Measurements from ENCODE around the gene CDK12. TPM values are rescaled to one million over a fixed set of nuclear protein-coding genes. Genes with fewer than 3 reads are reported as not detected.
"Not testable (repeated sequence)": the region's sequence is repeated elsewhere in the genome, so short reads cannot be mapped to it uniquely, and the experiment has no call there.

The CDK12 gene
- total RNA-seq, 1 donor from 2014 or later: 16.7 TPM

DNA sequence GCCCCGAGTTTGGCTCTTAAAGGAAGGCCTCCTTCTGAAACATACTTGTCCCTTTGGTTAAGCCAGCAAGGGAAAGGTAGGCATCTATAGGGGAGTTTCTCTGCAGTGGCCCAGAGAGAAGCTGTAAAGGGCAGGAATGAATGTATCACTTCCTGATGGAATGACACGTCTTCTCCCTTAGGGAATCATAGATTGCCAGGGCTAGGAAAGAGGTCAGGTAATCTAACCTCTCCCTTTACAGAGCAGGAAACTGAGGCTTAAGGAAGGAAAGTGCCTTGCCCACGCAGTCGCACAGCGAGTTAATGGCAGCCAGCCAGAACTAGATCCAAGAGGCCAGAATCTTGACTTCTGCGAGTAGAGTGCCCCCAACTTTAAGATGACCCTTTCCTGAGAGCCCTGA, 80.4 kb downstream of the CDK12 start:
- ATAC-seq (ENCODE audit: poor library complexity) (no peak), DNase-seq (no peak)
- intact Hi-C loops (cut with DNase I): loop anchor here (10.0 kb wide), 1 partner anchor 213 kb away; no protein-coding TSS in a partner anchor

DNA sequence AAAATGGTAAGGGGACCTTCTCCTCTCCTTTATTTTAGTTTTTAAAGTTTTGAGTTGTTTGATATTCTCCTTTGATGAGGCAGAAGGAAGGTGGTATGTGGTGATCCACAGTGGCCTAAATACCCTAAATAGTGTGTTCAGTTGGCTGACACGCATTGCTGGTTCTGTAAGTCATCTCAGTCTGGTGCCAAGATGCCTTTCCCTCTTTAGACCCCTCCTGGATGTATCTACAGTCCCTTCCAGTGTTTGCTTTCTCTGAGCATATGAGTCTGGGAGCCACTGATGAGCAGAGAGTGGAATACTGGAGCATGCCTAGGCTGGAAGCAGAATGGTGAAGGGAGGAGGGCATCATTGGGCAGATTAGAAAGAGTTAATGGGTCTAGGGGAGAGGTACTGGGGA, 81.9 kb downstream of the CDK12 start:
- intact Hi-C loops (cut with DNase I): loop anchor here (10.0 kb wide), 1 partner anchor 212 kb away; no protein-coding TSS in a partner anchor
- no peak for ATAC-seq (ENCODE audit: poor library complexity)
- DNase-seq: no peak

DNA sequence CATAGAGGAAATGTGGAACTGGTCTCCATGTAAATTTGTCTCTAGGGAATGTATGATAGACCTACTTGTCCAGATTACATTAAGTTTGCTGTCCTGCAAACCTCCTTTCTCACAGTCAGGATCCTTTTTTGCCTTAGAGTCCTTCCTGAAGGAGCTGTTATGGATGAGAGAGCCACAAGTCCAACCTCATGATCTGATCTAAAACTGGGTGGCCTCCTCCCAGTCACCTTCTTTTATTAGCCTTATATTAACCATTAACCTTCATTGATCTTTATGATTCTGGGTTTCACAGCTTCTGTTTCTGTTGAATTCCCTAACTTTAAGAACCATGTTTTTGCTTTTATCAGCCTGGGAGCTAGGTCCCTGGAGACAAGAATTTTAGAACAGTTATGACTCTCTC, 82.4 kb downstream of the CDK12 start:
- ATAC-seq (ENCODE audit: poor library complexity) (no peak), DNase-seq (no peak)
- intact Hi-C loops (cut with DNase I): loop anchor here (10.0 kb wide), 1 partner anchor 211 kb away; no protein-coding TSS in a partner anchor

DNA sequence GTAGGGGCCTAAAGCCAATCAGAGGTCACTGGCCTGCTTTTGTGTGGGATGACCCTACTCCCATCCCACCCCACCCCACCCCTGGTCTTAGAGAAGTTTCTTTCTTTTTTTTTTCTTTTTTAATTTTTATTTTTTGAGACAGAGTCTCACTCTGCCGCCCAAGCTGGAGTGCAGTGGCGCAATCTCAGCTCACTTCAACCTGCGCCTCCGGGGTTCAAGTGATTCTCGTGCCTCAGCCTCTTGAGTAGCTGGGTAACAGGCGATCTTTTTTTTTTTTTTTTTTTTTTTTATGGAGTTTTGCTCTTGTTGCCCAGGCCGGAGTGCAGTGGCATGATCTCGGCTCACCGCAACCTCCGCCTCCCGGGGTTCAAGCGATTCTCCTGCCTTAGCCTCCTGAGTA, 83.1 kb downstream of the CDK12 start:
- intact Hi-C loops (cut with DNase I): loop anchor here (10.0 kb wide), 1 partner anchor 210 kb away; no protein-coding TSS in a partner anchor
- DNase-seq; ATAC-seq (ENCODE audit: poor library complexity): not testable (repeated sequence)

DNA sequence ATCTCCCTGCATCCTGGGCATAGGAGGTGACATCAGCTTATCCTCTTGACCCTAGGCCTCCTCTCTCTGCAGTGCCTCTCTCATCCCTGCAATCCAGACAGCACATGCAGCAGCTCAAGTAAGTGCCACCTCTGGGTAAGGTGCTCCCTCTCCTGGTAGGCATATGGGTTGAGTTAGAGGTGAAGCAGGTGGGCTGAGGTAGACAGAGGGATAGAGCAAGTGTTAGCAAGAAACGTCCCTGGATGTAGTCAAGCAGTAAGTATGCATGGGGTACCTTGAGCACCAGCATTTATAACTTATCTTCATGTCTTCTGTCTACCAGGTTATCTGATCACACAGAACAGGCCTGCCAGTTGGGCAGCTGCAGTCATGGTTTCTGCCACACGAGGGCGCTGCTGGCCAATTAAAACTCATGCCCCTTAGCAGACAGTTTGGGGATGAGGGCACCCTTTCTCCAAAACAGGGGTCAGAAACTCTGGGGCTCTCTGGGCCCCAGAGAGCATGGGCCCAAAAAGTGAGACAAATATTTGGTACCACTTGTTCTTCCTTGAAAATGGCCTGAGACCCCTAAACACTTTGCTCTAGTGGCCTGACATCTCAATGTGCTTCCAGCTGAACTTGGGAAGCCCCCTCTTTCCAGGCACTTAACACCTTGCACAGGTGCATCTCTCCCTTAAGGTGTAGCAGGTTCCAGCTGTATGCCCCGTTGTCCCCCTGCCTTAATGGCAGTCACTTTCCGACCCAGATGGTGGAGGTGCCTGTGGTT, 86.6 kb downstream of the CDK12 start:
- peak; percentile 81 for ATAC-seq (ENCODE audit: poor library complexity)
- intact Hi-C loops (cut with DNase I): loop anchor here (2.0 to 10.0 kb wide), 2 partner anchors 75 to 207 kb away; no protein-coding TSS in a partner anchor
- DNase-seq: peak; percentile 84

DNA sequence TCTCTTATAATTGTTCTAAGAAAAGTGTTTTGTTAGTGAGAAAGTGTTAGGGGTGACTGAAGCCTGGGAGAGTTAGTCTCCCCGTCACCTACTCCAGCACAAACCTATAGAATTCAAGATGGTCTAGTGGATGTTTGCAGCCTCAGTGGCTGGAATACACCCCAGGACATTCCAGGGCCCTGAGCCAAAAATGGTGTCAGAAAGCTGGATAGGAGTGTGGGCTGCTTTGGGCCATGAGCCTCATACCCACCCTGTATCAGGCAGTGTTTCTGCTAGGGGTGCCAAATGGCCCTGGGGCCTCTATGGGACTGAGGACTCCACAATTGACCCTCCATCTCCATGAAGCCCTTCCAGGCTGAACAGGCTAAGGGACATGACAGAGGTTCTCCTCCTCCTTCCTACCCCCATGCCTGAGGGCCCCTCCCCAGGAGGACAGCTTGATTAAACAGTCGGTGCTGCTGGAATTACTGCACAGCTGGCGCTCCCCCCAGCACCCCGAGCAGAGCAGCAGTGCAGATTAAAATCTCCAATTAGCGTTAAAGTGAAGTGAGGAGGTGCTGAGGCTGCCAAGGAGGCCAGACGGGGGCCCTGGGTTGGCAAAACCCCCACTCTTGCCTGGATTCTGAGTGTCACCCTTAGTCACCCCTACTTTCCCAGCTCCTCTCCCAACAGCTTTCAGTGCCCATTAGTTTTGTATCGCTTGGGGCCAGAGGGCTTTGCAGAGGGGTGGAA, 87.4 kb downstream of the CDK12 start:
- intact Hi-C loops (cut with DNase I): loop anchor here (2.0 to 10.0 kb wide), 2 partner anchors 74 to 206 kb away; no protein-coding TSS in a partner anchor
- peak; percentile 84 for ATAC-seq (ENCODE audit: poor library complexity)
- no peak for DNase-seq

DNA sequence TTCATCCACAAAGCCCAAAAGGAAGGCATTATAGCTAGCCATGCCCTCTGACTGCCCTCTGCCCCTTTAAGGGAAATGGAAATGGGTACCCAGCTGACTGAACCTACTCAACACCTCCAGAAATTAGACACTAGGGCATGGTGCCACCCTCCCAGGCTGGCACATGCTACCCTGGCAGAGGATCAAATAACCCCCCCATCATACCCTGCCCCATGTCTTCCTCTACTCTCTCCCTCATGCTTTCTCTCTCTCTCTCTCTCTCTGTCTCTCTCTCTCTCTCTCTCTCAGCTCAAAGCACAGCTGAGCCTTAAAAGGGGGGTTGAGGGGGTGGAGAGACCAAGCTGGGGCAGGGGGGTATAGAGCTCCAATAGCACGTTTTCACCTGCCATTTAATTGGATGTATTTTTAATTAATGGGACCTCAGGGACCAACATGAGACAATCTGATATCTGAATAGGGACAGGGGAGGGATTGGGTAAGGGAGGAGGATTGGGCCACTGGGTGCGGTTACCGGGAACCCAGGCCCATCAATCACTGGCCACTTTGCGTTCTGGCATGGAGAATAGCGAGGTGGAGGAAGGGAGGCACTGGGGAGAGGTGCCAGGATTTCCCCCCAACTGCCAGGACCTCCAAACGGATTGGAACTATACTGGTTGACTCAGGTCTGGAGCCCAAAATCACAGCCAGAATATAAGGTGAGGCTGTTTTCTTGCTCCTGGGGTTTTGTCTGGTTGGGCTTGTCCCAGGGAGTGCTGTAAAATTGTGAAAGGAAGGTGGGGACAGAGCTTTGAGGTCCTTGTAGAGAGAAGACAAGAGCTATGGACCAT, 88.7 kb downstream of the CDK12 start:
- DNase-seq: no peak
- ATAC-seq (ENCODE audit: poor library complexity): no peak
- intact Hi-C loops (cut with DNase I): loop anchor here (2.0 to 10.0 kb wide), 2 partner anchors 73 to 205 kb away; no protein-coding TSS in a partner anchor

DNA sequence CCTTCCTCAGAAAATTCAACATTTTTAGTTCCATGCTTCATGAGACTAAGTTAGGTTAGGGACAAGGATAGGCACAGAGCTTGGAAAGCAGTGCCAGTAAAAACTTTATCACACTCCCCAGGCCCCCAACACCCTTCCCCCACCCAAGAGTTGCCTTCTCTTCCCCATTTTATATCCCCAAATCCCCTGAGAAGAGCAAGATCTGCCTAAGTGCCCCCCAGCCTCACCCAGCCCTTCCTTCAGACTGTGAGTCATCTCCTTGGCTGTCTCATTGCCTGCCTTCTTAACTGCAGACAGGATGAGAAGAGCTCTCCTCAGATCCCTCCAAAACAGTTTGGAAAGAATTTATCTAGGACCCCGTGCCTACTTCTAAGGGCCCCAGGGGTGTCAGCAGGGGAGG, 90.6 kb downstream of the CDK12 start:
- no peak for ATAC-seq (ENCODE audit: poor library complexity)
- intact Hi-C loops (cut with DNase I): no loop called here
- no peak for DNase-seq

DNA sequence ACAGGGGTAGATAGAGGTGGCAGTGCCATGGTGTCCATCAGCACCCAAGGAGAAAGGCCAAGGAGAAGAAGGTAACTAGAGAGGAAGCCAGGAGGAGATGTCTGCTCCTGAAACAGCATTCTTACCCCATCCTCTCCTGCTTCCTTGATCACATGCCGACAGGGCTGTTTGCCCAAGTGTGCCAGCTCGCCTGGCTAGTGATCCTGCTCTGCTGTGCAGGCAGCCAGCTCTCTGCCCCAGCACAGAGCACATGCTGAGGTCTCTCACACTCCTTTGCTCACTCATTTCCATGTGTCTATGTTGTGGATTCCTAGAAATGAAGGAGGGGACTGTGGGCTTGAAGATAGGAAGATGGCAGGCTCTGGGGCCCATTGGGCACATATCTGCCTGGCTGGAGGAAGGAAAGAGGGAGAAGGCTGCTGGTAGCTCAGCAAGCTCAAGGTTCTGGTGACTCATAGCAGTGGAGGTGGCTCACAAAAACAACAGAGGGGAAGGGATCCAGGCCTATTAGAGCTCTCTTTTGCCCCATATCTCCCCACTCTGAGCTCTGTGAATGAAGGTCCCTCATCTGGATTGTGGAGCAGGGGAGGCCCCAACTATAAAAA, 92.2 kb downstream of the CDK12 start:
- no peak for ATAC-seq (ENCODE audit: poor library complexity)
- intact Hi-C loops (cut with DNase I): no loop called here

DNA sequence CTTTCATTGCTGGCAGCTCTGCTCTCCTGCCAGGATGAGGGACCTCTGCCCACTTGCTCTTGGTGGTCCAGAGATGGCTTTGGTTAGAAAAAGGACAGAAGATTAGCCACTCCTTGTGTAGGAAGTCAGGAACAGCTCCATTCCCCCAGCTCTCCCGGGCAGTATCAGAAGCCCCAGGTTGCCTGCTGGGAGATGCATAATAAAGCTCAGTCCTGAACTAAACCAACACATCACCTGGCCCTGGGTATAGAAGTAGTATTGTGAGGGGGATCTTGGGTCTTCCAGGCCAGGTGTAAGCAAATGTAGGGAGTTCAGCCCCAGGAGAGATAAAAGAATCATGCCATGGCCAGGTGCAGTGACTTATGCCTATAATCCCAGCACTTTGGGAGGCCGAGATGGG, 94.1 kb downstream of the CDK12 start:
- DNase-seq (no peak), ATAC-seq (ENCODE audit: poor library complexity) (no peak)
- intact Hi-C loops (cut with DNase I): no loop called here

More for the DNA sequence above, 92.2 kb downstream of the CDK12 start:
- DNase-seq: no peak

DNA sequence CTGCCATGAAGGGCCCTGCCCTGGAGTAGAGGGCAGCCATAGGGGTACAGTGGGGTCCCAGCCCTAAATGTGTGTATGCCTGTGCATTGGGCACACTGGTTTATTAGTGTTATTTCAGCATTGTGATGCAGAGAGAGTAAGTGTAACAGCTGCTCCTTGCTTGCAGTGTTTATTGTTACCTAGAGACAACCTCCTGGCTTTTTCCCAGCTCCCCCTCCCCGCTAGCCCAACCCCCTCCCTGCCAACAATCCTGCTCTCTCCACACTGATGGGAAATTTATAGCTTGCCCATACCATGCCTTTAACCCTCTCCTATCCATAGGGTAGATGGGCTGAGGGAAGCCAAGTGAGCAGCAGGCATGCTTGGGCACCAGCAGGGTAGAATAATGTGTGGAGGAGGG, 95.1 kb downstream of the CDK12 start:
- DNase-seq: no peak
- intact Hi-C loops (cut with DNase I): no loop called here
- no peak for ATAC-seq (ENCODE audit: poor library complexity)

DNA sequence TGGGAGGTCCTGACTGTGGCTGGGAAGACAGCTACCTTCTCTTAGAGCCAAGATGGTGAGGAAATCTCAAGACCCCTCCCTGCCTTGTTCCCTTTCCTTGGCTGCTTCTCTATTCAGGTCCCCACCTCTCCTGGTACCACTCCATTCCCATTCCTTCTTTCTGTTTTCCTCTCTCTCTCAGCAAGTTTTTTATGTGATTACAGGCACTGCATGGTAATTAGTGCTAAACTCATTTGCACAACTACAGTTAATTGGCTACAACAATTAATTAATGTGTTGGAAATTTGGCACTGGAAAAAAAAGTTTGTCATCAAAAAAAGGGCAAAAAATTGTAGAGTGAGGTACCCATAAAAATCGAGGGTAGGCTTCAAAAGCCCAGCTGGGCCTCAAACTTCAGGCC, 101.1 kb downstream of the CDK12 start:
- intact Hi-C loops (cut with DNase I): no loop called here
- DNase-seq (no peak), ATAC-seq (ENCODE audit: poor library complexity) (no peak)

DNA sequence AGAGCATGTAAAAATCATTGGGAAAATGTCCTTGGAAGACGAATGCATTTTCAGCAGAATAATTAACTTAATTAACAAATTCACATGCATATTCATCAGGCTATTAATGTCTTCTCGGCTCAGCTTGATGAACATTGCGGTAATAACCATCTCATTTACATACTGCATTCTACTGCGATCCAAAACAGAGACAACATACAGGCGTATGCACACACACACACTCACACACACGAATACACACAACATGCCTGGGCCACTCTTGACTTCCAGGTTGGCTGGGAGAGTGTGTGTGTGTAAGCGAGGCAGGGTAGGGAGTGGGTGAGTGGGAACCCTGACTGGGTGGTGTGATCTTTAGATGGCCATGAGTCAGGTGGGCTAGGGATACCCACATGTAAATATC, 101.7 kb downstream of the CDK12 start:
- ATAC-seq (ENCODE audit: poor library complexity) (no peak), DNase-seq (no peak)
- intact Hi-C loops (cut with DNase I): no loop called here

DNA sequence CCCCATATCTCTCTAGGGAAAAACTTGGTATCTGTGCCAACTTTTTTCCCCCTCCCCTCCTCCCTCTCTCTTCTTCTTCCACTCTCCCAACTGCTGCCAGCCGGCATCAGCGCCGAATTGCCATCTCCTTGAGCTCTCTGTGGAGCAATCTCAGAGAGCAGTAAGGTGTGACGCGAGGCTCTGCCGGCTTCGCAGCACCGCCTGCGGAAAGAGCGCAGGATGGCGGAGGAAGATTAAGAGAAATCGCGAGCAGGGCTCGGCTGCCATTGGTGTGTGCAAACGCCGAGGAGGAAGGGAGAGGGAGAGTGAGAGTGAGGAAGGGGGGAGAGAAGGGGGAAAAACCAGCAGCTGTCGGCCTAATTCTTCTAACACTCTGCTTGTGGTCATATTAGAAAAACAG, 102.2 kb downstream of the CDK12 start:
- no peak for DNase-seq
- intact Hi-C loops (cut with DNase I): no loop called here
- ATAC-seq (ENCODE audit: poor library complexity): no peak

DNA sequence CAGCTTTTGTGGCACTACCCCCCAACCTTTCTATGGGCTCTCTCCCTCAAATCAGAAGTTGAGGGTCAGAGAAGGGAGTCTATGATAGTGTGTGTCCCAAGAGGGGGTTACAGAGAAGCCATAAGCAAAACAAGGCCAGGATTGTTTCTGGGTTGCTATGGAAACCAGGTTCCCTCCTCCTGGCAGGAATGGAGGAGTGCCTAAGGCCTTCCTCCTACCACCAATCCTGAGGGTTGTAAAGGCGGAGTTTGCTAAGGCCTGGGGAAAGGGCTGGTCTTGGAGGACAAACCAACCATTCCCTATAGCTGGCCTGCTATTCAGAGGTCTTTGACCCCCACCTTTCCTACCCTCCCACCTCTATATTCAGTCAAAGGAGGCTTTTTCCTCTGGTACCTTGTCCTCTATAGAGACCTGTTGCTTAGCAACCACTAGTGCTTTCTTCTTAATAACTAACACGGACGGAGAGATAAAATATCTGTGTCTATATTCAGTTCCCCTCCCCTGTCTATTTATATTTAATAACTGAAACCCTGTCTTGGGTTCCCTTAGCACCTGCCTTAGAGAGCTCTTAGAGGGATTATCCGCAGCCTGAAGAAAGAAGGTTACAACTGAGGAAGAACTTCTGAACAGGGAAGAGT, 103.0 kb downstream of the CDK12 start:
- DNase-seq: no peak
- intact Hi-C loops (cut with DNase I): no loop called here
- no peak for ATAC-seq (ENCODE audit: poor library complexity)

DNA sequence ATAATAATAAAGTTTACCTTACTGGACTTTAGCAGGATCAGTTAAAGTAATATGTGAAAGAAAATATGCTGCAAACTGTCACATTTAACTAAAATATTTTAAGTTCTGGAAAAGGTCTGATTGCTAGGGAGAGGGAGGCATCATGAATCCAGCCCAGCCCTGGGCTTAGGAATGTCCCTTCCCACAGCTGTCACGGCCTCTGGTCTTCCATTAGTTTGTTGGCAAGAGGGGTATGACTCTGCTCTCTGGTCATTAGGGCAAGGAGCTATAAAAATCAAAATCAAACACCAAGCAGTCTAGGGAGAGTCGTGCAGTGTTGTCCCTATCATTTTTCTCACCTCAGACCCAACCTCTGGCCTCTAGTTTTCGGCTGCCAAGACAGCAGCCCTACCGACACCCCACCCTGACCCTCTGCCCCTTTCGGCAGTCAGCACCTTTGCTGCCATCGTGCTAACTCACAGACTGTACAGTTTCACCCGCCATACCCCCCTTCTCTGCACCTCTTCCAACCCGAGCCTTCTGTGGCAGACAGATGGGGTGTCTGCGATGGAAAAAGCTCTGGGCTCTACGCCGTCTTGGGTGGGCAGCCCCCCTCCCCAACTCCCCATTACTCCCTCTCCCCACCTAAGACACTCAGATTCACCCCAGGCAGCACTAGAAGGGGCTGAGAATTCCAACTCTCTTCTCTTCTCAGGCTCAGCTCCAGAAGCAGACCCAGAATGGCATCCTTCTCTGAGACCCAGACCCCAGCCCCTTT, 105.0 kb downstream of the CDK12 start:
- DNase-seq (no peak), ATAC-seq (ENCODE audit: poor library complexity) (no peak)
- intact Hi-C loops (cut with DNase I): no loop called here

DNA sequence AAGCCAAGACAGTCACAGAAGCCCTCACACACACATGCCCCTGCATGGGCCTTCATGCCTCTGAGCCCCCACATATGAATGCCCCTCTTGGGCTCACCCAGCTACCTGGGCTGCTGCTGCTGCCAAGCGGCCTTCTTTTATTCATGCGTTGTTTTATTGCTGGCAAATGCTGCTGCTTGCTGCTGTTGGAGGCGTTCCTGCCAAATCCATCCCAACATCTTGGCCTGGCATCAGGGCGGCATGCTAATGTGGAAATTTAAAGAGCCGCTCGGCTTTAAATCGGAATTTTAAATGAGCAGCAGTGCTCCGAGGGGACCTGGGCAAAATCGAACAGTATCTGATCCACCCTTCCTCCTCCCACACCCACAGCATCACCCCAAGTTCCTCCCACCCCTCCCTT, 107.4 kb downstream of the CDK12 start:
- DNase-seq: no peak
- intact Hi-C loops (cut with DNase I): no loop called here
- no peak for ATAC-seq (ENCODE audit: poor library complexity)
